Lower leg skin (tissue), 4 donors: ENCODE data around the gene ASB8. TPM values are rescaled to one million over a fixed set of nuclear protein-coding genes. Genes with fewer than 3 reads are reported as not detected.
A peak's percentile ranks its signal among the peaks of the same experiment; 100 is the strongest.
"Not testable (repeated sequence)": the region's sequence is repeated elsewhere in the genome, so short reads cannot be mapped to it uniquely, and the experiment has no call there.

Experiments
- DNase-seq, 2 donors: peaks; one replicate each; pipeline ENCODE4 v3.0.0-alpha.2; 2019; ENCODE audit warnings: low spot score in 2 of 2
- H3K4me3 ChIP-seq: fragments of 200-600 bp; sonication (generic); 2 replicates; pipeline ENCODE4 v1.5.1; 2017; ENCODE audit warnings: mild to moderate bottlenecking, low read depth; ENCODE audit not compliant: poor library complexity, severe bottlenecking
- POLR2A ChIP-seq, 2 donors: fragments of 450-650 bp; IDR thresholded peaks; one replicate each; pipeline ENCODE4 v1.6.1; 2016 to 2017; ENCODE audit warnings: antibody characterized with exemption in 2 of 2, mild to moderate bottlenecking in 1 of 2, moderate library complexity in 1 of 2
- WGBS, 2 donors: methylation state at CpG; one replicate each; pipeline ENCODE4 v1.1.5; 2018; 5-methylcytosine and 5-hydroxymethylcytosine counted together
- intact Hi-C: fragments of 100-400 bp; cut with DNase I; formaldehyde crosslinking; loops from one replicate; pipeline ENCODE4 v1.15.0; 2023; ENCODE audit warnings: low total_unique reads
- total RNA-seq, 4 donors: library from RNA; depleted of rRNA; stranded (reverse); fragments of >200 nt; gene quantifications; one replicate each; pipeline ENCODE4 v1.1.0, GENCODE V29; 2016
- TF ChIP-seq, protein P1 (sequence below), 3 donors: fragments of 450-650 bp; IDR thresholded peaks; one replicate each; pipeline ENCODE4 v1.5.1; 2016; ENCODE audit warnings: antibody characterized with exemption in 3 of 3, mild to moderate bottlenecking in 3 of 3, moderate library complexity in 2 of 3

Gene ASB8
- total RNA-seq, 4 donors from 2014 or later, result 26.5 to 31.0 (median 27.9) TPM

DNA sequence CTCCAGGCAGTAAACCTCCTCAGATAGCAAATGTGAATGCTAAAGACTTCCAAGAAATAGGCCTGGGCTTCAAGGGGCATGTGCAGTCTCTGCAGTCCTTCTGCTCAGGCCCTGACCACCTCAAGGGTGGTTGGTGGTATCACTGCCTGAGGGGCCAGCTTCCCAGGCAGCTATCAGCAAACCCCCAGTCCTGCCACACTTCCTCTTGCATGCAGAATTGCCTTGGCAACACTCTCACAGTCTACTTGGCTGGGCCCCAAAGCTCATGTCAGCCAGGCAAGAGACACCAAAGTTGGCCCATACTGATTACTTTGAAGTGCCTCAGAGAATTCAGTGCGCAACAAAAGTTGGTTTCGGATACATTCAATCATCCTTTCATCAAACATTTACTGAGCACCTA lies 3.5 kb upstream of the ASB8 start:
- peak in 1 of 2 donors; percentile 34 for DNase-seq
- intact Hi-C loops, result no loop called here
- WGBS, 2 donors, result 46 to 49% methylated on average over 2 of the region's 2 CpGs
- H3K4me3 ChIP-seq, result no peak overlapping the region
- no peak for TF ChIP-seq POLR2A (IDR thresholded peaks at IDR 0.05)
- TF ChIP-seq, protein P1, sequence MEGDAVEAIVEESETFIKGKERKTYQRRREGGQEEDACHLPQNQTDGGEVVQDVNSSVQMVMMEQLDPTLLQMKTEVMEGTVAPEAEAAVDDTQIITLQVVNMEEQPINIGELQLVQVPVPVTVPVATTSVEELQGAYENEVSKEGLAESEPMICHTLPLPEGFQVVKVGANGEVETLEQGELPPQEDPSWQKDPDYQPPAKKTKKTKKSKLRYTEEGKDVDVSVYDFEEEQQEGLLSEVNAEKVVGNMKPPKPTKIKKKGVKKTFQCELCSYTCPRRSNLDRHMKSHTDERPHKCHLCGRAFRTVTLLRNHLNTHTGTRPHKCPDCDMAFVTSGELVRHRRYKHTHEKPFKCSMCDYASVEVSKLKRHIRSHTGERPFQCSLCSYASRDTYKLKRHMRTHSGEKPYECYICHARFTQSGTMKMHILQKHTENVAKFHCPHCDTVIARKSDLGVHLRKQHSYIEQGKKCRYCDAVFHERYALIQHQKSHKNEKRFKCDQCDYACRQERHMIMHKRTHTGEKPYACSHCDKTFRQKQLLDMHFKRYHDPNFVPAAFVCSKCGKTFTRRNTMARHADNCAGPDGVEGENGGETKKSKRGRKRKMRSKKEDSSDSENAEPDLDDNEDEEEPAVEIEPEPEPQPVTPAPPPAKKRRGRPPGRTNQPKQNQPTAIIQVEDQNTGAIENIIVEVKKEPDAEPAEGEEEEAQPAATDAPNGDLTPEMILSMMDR (IDR thresholded peaks at IDR 0.05), result no peak

GRCh38 chr12:48160046-48160445 lies 2.7 kb upstream of the ASB8 start:
- WGBS, 2 donors, result 74 to 75% methylated on average over 5 of the region's 5 CpGs
- intact Hi-C loops, result no loop called here
- no peak overlapping the region for H3K4me3 ChIP-seq
- TF ChIP-seq, protein P1 (IDR thresholded peaks at IDR 0.05), result no peak
- TF ChIP-seq POLR2A (IDR thresholded peaks at IDR 0.05), result no peak
- DNase-seq, result no peak

- H3K4me3 ChIP-seq, result no peak overlapping the region
- no peak for TF ChIP-seq POLR2A (IDR thresholded peaks at IDR 0.05)
- TF ChIP-seq, protein P1 (IDR thresholded peaks at IDR 0.05), result no peak
- no peak for DNase-seq
- WGBS, 2 donors, result 57 to 64% methylated on average over 3 of the region's 3 CpGs
- intact Hi-C loops, result no loop called here
These were observed 615 bp upstream of the ASB8 start for GRCh38 chr12:48157889-48158370.

- H3K4me3 ChIP-seq, result peak overlapping the region; percentile 61
- DNase-seq, result no peak
- intact Hi-C loops, result no loop called here
- TF ChIP-seq POLR2A (IDR thresholded peaks at IDR 0.05), result no peak
- TF ChIP-seq, protein P1 (IDR thresholded peaks at IDR 0.05), result no peak
- WGBS, 2 donors, result 22 to 28% methylated on average over 8 of the region's 8 CpGs
These were observed 680 bp downstream of the ASB8 start for GRCh38 chr12:48156652-48157017.

- DNase-seq, H3K4me3 ChIP-seq, intact Hi-C loops: not testable (repeated sequence)
- WGBS, 2 donors, result 96 to 97% methylated on average over 5 of the region's 5 CpGs
These were observed 1.5 kb downstream of the ASB8 start for GRCh38 chr12:48155786-48156185.

GRCh38 chr12:48151103-48151771 lies 6.1 kb downstream of the ASB8 start:
- TF ChIP-seq, protein P1 (IDR thresholded peaks at IDR 0.05), result no peak
- TF ChIP-seq POLR2A (IDR thresholded peaks at IDR 0.05), result no peak
- no peak overlapping the region for H3K4me3 ChIP-seq
- intact Hi-C loops, result no loop called here
- WGBS, 2 donors, result 61 to 81% methylated on average over 2 of the region's 2 CpGs
- DNase-seq, result no peak
